Breast epithelium (tissue), 4 donors: ENCODE results near the gene NXPH4. TPM values are rescaled to one million over a fixed set of nuclear protein-coding genes. Genes with fewer than 3 reads are reported as not detected.
A peak's percentile ranks its signal among the peaks of the same experiment; 100 is the strongest.

Experiments used
- DNase-seq, 2 donors: peaks; one replicate each; pipeline ENCODE4 v3.0.0-alpha.2; 2019; ENCODE audit warnings: low spot score in 2 of 2
- H3K27ac ChIP-seq, 2 donors: fragments of 200-600 bp; sonication (generic) in 1 of 2; one replicate each; pipeline ENCODE4 v1.5.1; 2016 to 2019; ENCODE audit warnings: mild to moderate bottlenecking in 1 of 2
- H3K27me3 ChIP-seq, 2 donors: fragments of 200-600 bp; sonication (generic) in 1 of 2; one replicate each; pipeline versions ENCODE4 v1.5.1 to v1.6.0; 2017 to 2019; ENCODE audit warnings: control low read depth in 1 of 2, mild to moderate bottlenecking in 1 of 2
- H3K36me3 ChIP-seq: fragments of 200-600 bp; one replicate; pipeline ENCODE4 v1.5.1; 2019
- H3K4me1 ChIP-seq, 2 donors: fragments of 200-600 bp; sonication (generic); one replicate each; pipeline ENCODE4 v1.5.1; 2016 to 2019; ENCODE audit warnings: control low read depth in 1 of 2
- H3K4me3 ChIP-seq, 3 donors: fragments of 200-600 bp; sonication (generic); 1 replicate in 2 of 3; 2 replicates in 1 of 3; pipeline ENCODE4 v1.5.1; 2016 to 2019; ENCODE audit warnings: mild to moderate bottlenecking in 3 of 3, moderate library complexity in 2 of 3
- H3K9me3 ChIP-seq, 2 donors: fragments of 200-600 bp; sonication (generic) in 1 of 2; one replicate each; pipeline ENCODE4 v1.5.1; 2016 to 2019; ENCODE audit warnings: control low read depth in 1 of 2
- POLR2A ChIP-seq: fragments of 450-650 bp; IDR thresholded peaks from one replicate; pipeline ENCODE4 v1.6.1; 2016; ENCODE audit warnings: antibody characterized with exemption, mild to moderate bottlenecking, moderate library complexity
- POLR2AphosphoS5 ChIP-seq, 3 donors: sonication (generic); formaldehyde crosslinking; IDR thresholded peaks; one replicate each; pipeline ENCODE4 v1.6.1; 2017; ENCODE audit warnings: antibody characterized with exemption in 3 of 3
- intact Hi-C: fragments of 100-400 bp; cut with DNase I; formaldehyde crosslinking; loops from one replicate; pipeline ENCODE4 v1.15.1; 2023; ENCODE audit warnings: low total_unique reads
- total RNA-seq, 3 donors: library from RNA; depleted of rRNA; stranded (reverse); fragments of >200 nt; gene quantifications; one replicate each; pipeline ENCODE4 v1.1.0, GENCODE V29; 2016
- TF ChIP-seq, protein P1 (sequence below), 3 donors: fragments of 450-650 bp; IDR thresholded peaks; one replicate each; pipeline ENCODE4 v1.5.1; 2016 to 2017; ENCODE audit warnings: antibody characterized with exemption in 3 of 3, mild to moderate bottlenecking in 3 of 3, moderate library complexity in 3 of 3

NXPH4 gene
- total RNA-seq, 3 donors from 2014 or later, result 0.33 TPM; not detected in 2

GRCh38 chr12:57234571-57235016 lies 18.0 kb downstream of the NXPH4 start:
- peak overlapping the region in 1 of 2 donors; percentile 66 for H3K27ac ChIP-seq
- H3K36me3 ChIP-seq, result no peaks in the 10 kb centered on the region
- H3K27me3 ChIP-seq, result peaks cover 3 to 7% of the 10 kb centered on the region in 2 donors
- TF ChIP-seq POLR2AphosphoS5 (IDR thresholded peaks at IDR 0.05) (no peak), POLR2A (no peak)
- TF ChIP-seq, protein P1, sequence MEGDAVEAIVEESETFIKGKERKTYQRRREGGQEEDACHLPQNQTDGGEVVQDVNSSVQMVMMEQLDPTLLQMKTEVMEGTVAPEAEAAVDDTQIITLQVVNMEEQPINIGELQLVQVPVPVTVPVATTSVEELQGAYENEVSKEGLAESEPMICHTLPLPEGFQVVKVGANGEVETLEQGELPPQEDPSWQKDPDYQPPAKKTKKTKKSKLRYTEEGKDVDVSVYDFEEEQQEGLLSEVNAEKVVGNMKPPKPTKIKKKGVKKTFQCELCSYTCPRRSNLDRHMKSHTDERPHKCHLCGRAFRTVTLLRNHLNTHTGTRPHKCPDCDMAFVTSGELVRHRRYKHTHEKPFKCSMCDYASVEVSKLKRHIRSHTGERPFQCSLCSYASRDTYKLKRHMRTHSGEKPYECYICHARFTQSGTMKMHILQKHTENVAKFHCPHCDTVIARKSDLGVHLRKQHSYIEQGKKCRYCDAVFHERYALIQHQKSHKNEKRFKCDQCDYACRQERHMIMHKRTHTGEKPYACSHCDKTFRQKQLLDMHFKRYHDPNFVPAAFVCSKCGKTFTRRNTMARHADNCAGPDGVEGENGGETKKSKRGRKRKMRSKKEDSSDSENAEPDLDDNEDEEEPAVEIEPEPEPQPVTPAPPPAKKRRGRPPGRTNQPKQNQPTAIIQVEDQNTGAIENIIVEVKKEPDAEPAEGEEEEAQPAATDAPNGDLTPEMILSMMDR (IDR thresholded peaks at IDR 0.05), result no peak
- H3K9me3 ChIP-seq, result no peaks in the 10 kb centered on the region
- H3K4me1 ChIP-seq, result peaks cover 4 to 8% of the 10 kb centered on the region in 2 donors
- H3K4me3 ChIP-seq, result no peak overlapping the region
- intact Hi-C loops, result no loop called here
- DNase-seq, result no peak

DNA sequence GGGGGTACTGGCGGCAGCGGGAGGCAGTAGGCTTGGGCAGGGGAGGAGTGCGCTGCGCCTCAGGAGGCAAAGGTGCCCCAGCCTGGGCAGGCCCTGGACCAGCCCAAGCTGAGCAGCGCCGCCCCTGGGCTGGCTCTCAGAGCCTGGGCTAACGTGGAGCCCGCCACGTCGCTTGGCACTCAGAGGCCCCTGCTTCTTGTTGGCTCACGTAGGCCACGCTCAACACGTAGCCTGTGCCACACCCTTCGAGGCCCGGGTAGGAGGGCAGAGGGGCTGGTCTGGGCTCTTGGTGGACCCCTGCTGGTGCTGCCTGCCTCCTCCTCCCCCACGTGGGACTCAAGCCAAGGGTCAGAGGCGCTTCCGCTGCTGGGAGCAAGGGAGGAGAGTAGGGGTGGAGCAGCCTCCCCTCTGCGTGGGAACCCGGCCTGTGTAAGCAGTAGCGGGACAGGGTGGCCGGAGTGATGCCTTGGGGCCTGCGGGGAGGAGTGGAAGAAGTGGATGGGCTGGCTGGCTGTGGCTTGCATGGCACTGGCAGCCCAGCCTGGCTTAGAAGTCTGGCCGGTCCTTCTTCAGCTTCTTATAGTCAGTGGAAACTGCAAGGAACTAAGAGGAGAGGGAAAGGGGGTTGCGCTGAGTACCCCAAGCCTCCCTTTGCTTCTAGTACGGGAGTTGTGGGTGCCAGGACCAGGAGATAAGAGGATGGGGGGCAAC lies 18.6 kb downstream of the NXPH4 start:
- peaks cover 3 to 7% of the 10 kb centered on the region in 2 donors for H3K27me3 ChIP-seq
- TF ChIP-seq, protein P1 (IDR thresholded peaks at IDR 0.05), result no peak
- peaks cover 10 to 12% of the 10 kb centered on the region in 2 donors for H3K4me1 ChIP-seq
- no peaks in the 10 kb centered on the region for H3K9me3 ChIP-seq
- H3K36me3 ChIP-seq, result no peaks in the 10 kb centered on the region
- DNase-seq, result no peak
- peak overlapping the region in 1 of 2 donors; percentile 72 for H3K27ac ChIP-seq
- no peak overlapping the region for H3K4me3 ChIP-seq
- intact Hi-C loops, result no loop called here

GRCh38 chr12:57235728-57236131 lies 19.1 kb downstream of the NXPH4 start:
- peaks cover 3 to 13% of the 10 kb centered on the region in 2 donors for H3K27me3 ChIP-seq
- TF ChIP-seq POLR2A (no peak), POLR2AphosphoS5 (IDR thresholded peaks at IDR 0.05) (no peak)
- TF ChIP-seq, protein P1 (IDR thresholded peaks at IDR 0.05), result no peak

DNA sequence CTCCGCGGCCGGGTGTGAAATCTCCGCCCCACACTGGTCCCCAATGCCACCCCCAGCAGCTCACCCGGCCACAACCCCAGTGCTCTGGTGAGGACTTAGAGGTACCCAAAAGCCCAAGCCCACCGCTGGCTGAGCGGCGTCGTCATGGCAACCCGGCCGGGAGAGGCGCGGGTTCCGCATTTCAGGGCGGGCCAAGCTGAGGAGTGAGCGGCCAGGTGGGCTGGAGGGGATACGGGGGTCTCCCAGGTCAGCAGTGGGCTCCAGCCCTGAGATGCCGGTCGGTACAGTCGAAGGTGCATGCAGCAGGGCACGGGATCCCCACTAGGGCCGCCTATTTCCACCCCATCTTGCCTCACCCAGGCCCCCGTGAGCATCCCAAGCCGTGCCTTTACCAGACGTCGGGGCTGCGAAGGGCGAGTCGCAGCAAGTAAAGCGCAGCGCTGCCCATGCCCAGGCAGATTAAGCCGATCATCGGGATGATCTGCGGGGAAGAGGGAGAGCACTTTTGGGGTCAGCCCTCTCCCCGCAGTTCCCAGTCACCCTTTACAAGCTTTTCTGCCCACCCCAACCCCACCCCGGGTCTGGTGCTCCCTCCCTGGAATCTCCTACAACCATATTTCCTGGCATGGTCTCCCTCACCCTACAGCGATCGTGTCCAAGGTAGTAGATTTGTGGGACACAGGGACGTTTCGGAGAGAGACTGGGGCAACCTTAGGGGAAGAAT lies 19.8 kb downstream of the NXPH4 start:
- H3K36me3 ChIP-seq, result no peaks in the 10 kb centered on the region
- no peak for TF ChIP-seq POLR2AphosphoS5 (IDR thresholded peaks at IDR 0.05)
- TF ChIP-seq POLR2A, result no peak
- TF ChIP-seq, protein P1 (IDR thresholded peaks at IDR 0.05), result no peak
- H3K9me3 ChIP-seq, result no peaks in the 10 kb centered on the region
- DNase-seq, result no peak
- peaks cover 3 to 19% of the 10 kb centered on the region in 2 donors for H3K27me3 ChIP-seq
- peak overlapping the region in 1 of 2 donors; percentile 72 for H3K27ac ChIP-seq
- H3K4me3 ChIP-seq, result peak overlapping the region in 1 of 3 donors; percentile 29
- intact Hi-C loops, result no loop called here
- peaks cover 13 to 14% of the 10 kb centered on the region in 2 donors for H3K4me1 ChIP-seq

More at GRCh38 chr12:57235728-57236131, 19.1 kb downstream of the NXPH4 start:
- no peaks in the 10 kb centered on the region for H3K9me3 ChIP-seq
- intact Hi-C loops, result no loop called here
- peak overlapping the region in 1 of 2 donors; percentile 72 for H3K27ac ChIP-seq
- peaks cover 12 to 13% of the 10 kb centered on the region in 2 donors for H3K4me1 ChIP-seq
- no peaks in the 10 kb centered on the region for H3K36me3 ChIP-seq
- H3K4me3 ChIP-seq, result peak overlapping the region in 1 of 3 donors; percentile 29
- no peak for DNase-seq
